Large intestine (tissue), 3 donors: ENCODE results near the gene CNGB1. TPM values are rescaled to one million over a fixed set of nuclear protein-coding genes. Genes with fewer than 3 reads are reported as not detected.
"Not testable (repeated sequence)": the region's sequence is repeated elsewhere in the genome, so short reads cannot be mapped to it uniquely, and the experiment has no call there.

ENCODE experiments used
- DNase-seq, 2 donors: peaks; one replicate each; pipeline versions ENCODE4 v3.0.0 to v3.0.0-alpha.2; 2013
- H3K27ac ChIP-seq: one replicate; pipeline ENCODE4 v1.5.1; 2013; ENCODE audit warnings: low read length
- H3K27me3 ChIP-seq: 2 replicates; pipeline ENCODE4 v1.6.1; 2013; ENCODE audit warnings: low read length; ENCODE audit not compliant: control insufficient read depth, insufficient read depth
- H3K36me3 ChIP-seq: 2 replicates; pipeline ENCODE4 v1.6.1; 2013; ENCODE audit warnings: low read length; ENCODE audit not compliant: control insufficient read depth, insufficient read depth
- H3K4me1 ChIP-seq: one replicate; pipeline ENCODE4 v1.6.1; 2013; ENCODE audit warnings: low read length; ENCODE audit not compliant: control insufficient read depth, insufficient read depth
- H3K4me3 ChIP-seq: one replicate; pipeline ENCODE4 v1.5.1; 2013; ENCODE audit warnings: low read length
- H3K9me3 ChIP-seq: one replicate; pipeline ENCODE4 v1.6.1; 2013; ENCODE audit warnings: mild to moderate bottlenecking, low read depth, low read length, moderate library complexity; ENCODE audit not compliant: control insufficient read depth
- WGBS: methylation state at CpG from one replicate; pipeline ENCODE4 v1.1.5; 2013; ENCODE audit warnings: low lambda C conversion rate; ENCODE audit not compliant: insufficient coverage; 5-methylcytosine and 5-hydroxymethylcytosine counted together
- polyA plus RNA-seq: library from polyadenylated mRNA; unstranded; fragments of 120-200 nt; gene quantifications from one replicate; pipeline ENCODE4 v1.2.1, GENCODE V29; 2013

Gene CNGB1
- polyA plus RNA-seq, 1 donor = 7.5 TPM

DNA sequence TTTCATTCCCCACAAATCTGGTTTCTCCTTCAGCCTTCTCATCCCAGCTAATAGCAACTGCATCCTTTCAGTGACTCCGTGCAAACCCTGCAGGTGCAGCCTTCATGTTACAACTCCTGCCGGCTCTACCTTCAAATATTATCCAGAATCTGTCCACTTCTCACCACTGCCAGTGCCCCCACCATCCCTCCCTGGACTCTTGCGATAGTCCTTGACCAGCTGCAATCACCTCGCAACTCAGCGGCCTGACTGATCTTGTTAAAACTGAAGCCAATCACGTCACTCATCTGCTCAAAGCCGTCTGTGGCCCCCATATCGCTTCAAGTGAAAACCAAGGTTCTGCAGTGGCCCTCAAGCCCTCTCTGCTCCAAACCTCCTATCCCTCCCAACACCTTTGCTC lies 125.8 kb downstream of the CNGB1 start:
- Histone ChIP-seq H3K36me3 (no peaks in the 10 kb centered on the region), H3K9me3 (no peaks in the 10 kb centered on the region), H3K4me1 (no peaks in the 10 kb centered on the region), H3K27ac (no peak overlapping the region), H3K27me3 (no peaks in the 10 kb centered on the region), H3K4me3 (no peak overlapping the region)
- no peak for DNase-seq
- WGBS = no CpG with 5 or more reads among the region's 8 CpGs

DNA sequence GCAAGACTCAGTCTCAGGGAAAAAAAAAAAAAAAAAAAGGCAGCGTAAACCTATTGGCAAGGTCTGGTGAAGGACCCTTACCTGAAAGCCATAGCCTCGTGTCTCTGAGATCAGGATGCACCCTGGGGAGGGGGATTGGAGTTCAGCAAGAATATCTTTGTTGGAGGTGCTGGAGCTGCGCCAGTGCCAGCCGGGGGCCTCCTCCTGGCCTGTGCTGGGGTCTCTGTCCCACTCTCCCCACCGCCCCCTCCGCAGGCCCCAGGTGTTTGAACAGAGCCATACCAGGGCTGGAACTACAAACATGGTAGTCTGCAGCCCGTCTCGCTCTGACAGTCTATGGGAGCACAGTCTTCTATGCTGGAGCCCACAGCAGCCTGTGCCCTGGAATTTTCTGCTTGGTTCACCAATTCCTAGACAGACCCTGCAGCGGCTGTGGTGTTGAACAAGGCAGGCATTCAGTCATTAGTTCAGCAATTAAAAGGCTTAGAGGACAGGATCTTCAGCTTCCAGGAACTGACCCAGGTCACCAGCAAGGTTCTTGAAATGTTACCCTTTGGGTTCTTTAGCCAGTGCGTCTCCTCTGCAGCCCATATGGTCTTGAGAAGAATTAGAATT lies 126.4 kb downstream of the CNGB1 start:
- Histone ChIP-seq H3K36me3 (no peaks in the 10 kb centered on the region), H3K4me3 (no peak overlapping the region), H3K9me3 (no peaks in the 10 kb centered on the region), H3K4me1 (no peaks in the 10 kb centered on the region), H3K27me3 (no peaks in the 10 kb centered on the region), H3K27ac (no peak overlapping the region)
- no CpG with 5 or more reads among the region's 10 CpGs for WGBS
- no peak for DNase-seq

DNA sequence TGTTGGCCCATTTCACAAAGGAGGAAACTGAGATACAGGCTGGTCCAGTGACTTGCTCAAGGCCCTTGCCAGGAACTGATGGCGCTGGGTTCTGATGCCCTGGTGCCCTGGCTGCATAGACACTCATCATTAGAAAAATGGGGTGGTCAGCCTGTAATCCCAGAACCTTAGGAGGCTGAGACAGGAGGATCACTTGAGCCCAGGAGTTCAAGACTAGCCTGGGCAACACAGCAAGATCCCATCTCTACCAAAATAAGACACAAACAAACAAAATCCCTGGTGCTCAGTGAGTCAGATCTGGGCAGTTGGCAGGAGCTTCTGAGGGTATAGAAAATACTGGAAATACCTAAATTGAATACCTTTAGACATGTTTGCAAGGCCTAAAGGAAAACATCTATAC lies 127.5 kb downstream of the CNGB1 start:
- Histone ChIP-seq H3K27me3 (no peaks in the 10 kb centered on the region), H3K4me1 (no peaks in the 10 kb centered on the region), H3K36me3 (no peaks in the 10 kb centered on the region), H3K9me3 (no peaks in the 10 kb centered on the region), H3K27ac (no peak overlapping the region), H3K4me3 (no peak overlapping the region)
- no peak for DNase-seq
- no CpG with 5 or more reads among the region's 1 CpG for WGBS

DNA sequence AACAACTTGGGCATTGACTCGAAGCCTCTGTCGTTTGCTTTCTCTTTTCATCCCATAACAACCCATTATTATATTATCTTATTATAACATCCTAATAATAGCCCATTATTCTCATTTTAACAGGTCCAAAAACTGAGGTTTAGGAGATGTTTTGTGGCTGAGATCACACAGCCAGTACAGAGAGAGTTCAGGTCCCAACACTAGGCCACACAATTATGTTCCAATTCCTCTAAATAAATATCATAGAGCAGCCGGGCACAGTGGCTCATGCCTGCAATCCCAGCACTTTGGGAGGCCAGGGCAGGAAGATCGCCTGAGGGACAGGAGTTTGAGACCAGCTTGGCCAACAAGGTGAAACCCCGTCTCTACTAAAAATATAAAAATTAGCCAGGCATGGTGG lies 128.3 kb downstream of the CNGB1 start:
- H3K36me3 ChIP-seq = no peaks in the 10 kb centered on the region
- H3K27me3 ChIP-seq = no peaks in the 10 kb centered on the region
- DNase-seq = no peak
- 79% methylated on average over 2 of the region's 5 CpGs for WGBS
- no peak overlapping the region for H3K27ac ChIP-seq
- no peaks in the 10 kb centered on the region for H3K4me1 ChIP-seq
- no peaks in the 10 kb centered on the region for H3K9me3 ChIP-seq
- H3K4me3 ChIP-seq = no peak overlapping the region

DNA sequence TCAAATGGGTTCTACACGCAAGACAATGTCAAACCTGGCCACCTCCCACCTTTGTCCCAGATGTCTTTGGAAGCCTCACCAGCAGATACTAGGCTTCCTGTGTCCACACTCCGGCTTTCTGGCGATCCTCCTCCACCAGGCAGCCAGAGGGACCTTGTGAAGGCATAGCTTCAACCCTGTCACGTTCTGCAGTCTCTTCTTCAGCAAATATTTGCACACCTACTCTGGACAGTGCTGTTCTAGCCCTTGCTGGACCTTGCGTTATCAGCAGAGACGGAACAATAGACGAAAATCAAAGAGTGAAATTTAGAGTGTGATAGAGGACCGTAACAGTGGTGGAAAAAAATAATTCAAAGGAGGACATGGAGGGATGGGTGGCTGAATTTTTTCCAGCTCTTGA lies 130.1 kb downstream of the CNGB1 start:
- Histone ChIP-seq H3K27ac (no peak overlapping the region), H3K36me3 (no peaks in the 10 kb centered on the region), H3K4me3 (no peak overlapping the region), H3K9me3 (no peaks in the 10 kb centered on the region), H3K27me3 (no peaks in the 10 kb centered on the region), H3K4me1 (no peaks in the 10 kb centered on the region)
- no peak for DNase-seq
- 90% methylated on average over 2 of the region's 8 CpGs for WGBS

DNA sequence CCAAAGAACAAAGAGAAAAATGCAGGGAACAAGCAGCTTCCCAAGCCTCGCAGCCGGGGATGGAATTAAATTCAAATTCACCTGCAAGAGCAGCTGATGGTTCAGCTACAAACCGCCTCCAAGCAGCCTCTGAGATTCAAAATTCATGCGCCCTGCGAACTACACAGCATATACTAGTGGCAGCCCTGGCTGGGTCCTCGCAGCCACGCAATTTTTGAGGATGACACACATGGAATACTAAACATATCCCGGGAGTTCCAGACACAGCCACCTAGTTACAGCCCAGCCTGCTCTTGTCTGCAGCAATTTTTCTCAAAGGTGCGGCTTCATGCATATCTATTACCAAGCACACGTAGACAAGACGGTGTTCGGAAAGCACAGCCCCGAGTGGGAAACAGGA lies 132.8 kb downstream of the CNGB1 start:
- WGBS = no CpG with 5 or more reads among the region's 13 CpGs
- no peaks in the 10 kb centered on the region for H3K4me1 ChIP-seq
- no peak for DNase-seq
- H3K27ac ChIP-seq = no peak overlapping the region
- no peaks in the 10 kb centered on the region for H3K9me3 ChIP-seq
- no peaks in the 10 kb centered on the region for H3K27me3 ChIP-seq
- no peaks in the 10 kb centered on the region for H3K36me3 ChIP-seq
- H3K4me3 ChIP-seq = no peak overlapping the region

DNA sequence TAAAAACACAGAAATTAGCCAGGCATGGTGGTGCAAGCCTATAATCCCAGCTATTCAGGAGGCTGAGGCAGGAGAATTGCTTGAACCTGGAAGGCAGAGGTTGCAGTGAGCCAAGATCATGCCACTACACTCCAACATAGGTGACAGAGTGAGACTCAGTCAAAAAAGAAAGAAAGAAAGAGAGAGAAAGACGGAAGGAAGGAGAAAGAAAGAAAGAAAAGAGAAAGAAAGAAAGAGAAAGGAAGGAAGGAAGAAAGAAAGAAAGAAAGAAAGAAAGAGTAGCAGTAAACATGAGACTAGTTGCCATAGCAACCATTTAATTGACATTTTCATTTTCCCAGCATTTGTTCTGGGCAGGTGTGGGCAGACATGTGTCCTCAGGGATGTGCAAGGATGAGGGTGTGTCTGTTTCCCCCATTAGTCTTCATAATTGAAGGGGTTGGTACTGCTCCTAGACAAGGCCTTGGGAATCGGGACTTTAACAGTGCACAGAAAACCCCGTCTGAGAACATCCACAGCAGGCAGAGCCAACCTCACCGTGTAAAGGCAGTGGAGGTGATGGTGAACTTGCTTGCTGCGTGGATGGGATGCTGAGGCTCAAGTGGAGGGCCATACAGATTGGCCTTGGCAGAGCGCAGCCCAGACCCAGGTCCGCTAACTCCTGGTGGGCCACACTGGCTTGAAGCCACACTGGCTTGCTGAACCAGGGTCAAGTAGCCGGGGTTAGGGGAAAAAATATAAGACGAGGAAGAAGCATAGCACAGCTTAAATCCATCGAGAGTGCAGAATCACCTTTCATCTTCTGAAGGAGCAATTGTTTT lies 133.4 kb downstream of the CNGB1 start:
- Histone ChIP-seq H3K27me3 (no peaks in the 10 kb centered on the region), H3K9me3 (no peaks in the 10 kb centered on the region), H3K4me1 (no peaks in the 10 kb centered on the region), H3K36me3 (no peaks in the 10 kb centered on the region), H3K4me3 (no peak overlapping the region), H3K27ac (no peak overlapping the region)
- DNase-seq = no peak
- 100% methylated on average over 1 of the region's 10 CpGs for WGBS

DNA sequence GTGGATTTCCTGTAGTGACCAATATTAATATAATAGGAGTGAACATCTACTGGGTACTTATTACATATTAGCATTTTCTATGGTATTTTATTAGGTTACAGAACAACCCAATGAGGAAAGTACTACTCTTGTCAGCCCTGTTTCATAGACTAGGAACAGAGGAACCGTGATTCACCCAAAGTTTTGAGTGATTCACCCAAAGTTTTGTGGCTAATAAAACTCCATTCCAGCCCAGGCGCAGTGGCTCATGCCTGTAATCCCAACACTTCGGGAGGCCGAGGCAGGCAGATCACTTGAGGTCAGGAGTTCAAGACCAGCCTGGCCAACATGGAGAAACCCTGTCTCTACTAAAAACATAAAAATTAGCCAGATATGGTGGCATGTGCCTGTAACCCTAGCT lies 135.5 kb downstream of the CNGB1 start:
- 100% methylated on average over 1 of the region's 4 CpGs for WGBS
- H3K36me3 ChIP-seq, DNase-seq, H3K9me3 ChIP-seq, H3K27me3 ChIP-seq, H3K4me1 ChIP-seq, H3K27ac ChIP-seq, H3K4me3 ChIP-seq: not testable (repeated sequence)

DNA sequence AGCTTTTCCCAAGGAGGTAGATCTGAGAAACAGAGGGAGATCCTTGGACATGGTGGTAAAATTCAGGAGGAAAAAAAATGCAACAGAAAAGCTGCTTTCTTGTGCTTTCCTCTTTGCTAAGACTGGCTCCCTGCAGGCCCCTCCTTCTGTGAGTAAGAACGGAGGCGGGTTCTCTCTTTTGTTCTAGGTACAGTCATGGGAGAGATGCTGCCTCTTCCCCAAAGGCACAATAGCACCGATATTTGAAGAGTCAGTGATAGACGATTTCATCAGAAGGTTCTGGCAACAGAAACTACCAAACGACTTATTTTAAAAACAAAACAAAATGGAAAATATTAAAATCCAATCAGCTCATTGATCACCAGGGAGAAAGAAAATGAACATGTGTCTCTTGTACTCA lies 136.0 kb downstream of the CNGB1 start:
- Histone ChIP-seq H3K27me3 (no peaks in the 10 kb centered on the region), H3K4me1 (peaks cover 9% of the 10 kb centered on the region), H3K9me3 (no peaks in the 10 kb centered on the region), H3K27ac (no peak overlapping the region), H3K4me3 (no peak overlapping the region), H3K36me3 (no peaks in the 10 kb centered on the region)
- no peak for DNase-seq
- WGBS = 74% methylated on average over 2 of the region's 5 CpGs
